ENCODE data around the gene IL1RAPL1. TPM values are rescaled to one million over a fixed set of nuclear protein-coding genes. Genes with fewer than 3 reads are reported as not detected.

Gene IL1RAPL1
- total RNA-seq, 1 donor from 2014 or later, result 3.6 TPM

DNA sequence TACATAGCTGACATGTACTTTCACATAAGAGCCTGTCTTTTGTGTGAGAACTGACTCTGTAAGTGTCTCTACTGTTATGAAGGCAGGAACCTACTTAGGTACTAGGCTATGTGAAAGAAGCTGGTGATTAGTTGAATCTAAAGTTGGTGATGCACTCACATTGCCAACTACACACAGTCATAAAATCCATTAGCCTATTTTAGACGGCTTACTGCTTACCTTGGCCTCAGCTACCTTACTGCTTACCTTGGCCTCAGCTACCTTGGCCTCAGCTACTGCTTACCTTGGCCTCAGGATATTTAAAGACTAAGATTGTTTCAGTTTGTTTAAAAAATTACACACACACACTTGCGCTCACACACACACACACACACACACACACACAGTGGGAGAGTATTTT is 549.7 kb downstream of the IL1RAPL1 start:
- Mint-ChIP-seq H3K9me3 (ENCODE audit: low read depth) (no peaks in the 10 kb centered on the region), H3K4me3 (ENCODE audit: low read depth) (no peak overlapping the region), H3K27ac (no peak overlapping the region), H3K36me3 (ENCODE audit: insufficient read depth) (no peaks in the 10 kb centered on the region), H3K27me3 (no peaks in the 10 kb centered on the region), H3K4me1 (ENCODE audit: low read depth) (peaks cover 1% of the 10 kb centered on the region)
- no peak for DNase-seq (ENCODE audit: low spot score, unreplicated experiment)
- TF ChIP-seq, protein P1, sequence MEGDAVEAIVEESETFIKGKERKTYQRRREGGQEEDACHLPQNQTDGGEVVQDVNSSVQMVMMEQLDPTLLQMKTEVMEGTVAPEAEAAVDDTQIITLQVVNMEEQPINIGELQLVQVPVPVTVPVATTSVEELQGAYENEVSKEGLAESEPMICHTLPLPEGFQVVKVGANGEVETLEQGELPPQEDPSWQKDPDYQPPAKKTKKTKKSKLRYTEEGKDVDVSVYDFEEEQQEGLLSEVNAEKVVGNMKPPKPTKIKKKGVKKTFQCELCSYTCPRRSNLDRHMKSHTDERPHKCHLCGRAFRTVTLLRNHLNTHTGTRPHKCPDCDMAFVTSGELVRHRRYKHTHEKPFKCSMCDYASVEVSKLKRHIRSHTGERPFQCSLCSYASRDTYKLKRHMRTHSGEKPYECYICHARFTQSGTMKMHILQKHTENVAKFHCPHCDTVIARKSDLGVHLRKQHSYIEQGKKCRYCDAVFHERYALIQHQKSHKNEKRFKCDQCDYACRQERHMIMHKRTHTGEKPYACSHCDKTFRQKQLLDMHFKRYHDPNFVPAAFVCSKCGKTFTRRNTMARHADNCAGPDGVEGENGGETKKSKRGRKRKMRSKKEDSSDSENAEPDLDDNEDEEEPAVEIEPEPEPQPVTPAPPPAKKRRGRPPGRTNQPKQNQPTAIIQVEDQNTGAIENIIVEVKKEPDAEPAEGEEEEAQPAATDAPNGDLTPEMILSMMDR (IDR thresholded peaks at IDR 0.05; ENCODE audit: unreplicated experiment), result no peak

DNA sequence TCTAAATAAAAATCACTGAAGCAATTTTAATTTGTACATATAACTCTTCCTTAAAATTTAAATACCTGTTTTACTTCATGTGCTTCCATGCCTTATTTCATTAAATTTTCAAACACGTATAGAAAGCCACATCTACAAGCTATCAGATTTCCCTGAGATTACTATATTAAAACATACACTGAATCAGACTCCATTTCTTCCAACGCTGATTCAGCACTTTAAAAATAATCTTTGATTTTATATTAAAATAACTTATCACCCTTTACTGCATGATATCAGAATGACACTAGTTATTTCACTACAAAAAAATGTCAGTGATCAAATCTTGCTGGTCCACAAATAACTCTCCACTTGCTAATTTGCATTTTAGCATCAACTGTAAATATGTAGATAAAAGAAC is 550.8 kb downstream of the IL1RAPL1 start:
- Mint-ChIP-seq H3K4me1 (ENCODE audit: low read depth) (peaks cover 1% of the 10 kb centered on the region), H3K27me3 (no peaks in the 10 kb centered on the region), H3K27ac (no peak overlapping the region), H3K4me3 (ENCODE audit: low read depth) (no peak overlapping the region), H3K9me3 (ENCODE audit: low read depth) (no peaks in the 10 kb centered on the region), H3K36me3 (ENCODE audit: insufficient read depth) (no peaks in the 10 kb centered on the region)
- TF ChIP-seq, protein P1 (IDR thresholded peaks at IDR 0.05; ENCODE audit: unreplicated experiment), result no peak
- no peak for DNase-seq (ENCODE audit: low spot score, unreplicated experiment)

DNA sequence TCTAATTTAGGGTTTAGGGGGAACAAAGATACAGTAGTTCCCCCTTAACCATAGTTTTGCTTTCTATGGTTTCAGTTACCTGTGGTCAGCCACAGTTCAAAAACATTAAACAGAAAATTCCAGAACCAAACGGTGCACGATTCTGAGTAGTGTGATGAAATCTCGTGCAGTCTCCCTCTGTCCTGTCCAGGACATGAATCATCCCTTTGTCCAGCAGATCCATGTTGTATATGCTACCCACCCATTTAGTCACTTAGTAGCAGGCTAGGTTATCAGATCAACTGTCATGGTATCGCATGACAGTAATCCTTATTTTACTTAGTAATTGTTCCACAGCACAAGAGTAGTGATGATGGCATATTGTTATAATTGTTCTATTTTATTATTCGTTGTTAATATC is 556.1 kb downstream of the IL1RAPL1 start:
- Mint-ChIP-seq H3K27me3 (no peaks in the 10 kb centered on the region), H3K27ac (no peak overlapping the region), H3K9me3 (ENCODE audit: low read depth) (peaks cover 4% of the 10 kb centered on the region)

DNA sequence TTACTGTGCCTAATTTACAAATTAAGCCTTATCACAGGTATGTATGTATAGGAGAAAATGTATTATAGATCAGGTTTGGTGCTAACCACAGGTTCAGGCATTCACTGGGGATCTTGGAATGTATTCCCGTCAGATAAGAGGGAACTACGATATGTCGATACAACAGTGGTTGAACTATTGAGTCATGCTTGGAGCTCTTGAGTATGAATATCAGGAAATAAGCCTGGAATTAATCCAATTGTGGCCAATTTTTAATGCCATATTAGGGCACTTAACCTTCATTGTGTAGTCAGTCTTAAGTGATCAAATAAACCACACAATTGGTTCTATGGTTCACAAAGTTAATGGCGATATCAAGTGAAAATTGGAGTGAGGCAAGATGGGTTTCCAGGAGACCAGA is 556.5 kb downstream of the IL1RAPL1 start:
- Mint-ChIP-seq H3K27me3 (no peaks in the 10 kb centered on the region), H3K9me3 (ENCODE audit: low read depth) (peaks cover 4% of the 10 kb centered on the region), H3K36me3 (ENCODE audit: insufficient read depth) (no peaks in the 10 kb centered on the region), H3K27ac (no peak overlapping the region), H3K4me3 (ENCODE audit: low read depth) (no peak overlapping the region), H3K4me1 (ENCODE audit: low read depth) (peaks cover 5% of the 10 kb centered on the region)
- TF ChIP-seq, protein P1 (IDR thresholded peaks at IDR 0.05; ENCODE audit: unreplicated experiment), result no peak
- no peak for DNase-seq (ENCODE audit: low spot score, unreplicated experiment)

More for the DNA sequence above, 556.1 kb downstream of the IL1RAPL1 start:
- H3K36me3 Mint-ChIP-seq (ENCODE audit: insufficient read depth), result no peaks in the 10 kb centered on the region
- no peak for DNase-seq (ENCODE audit: low spot score, unreplicated experiment)
- TF ChIP-seq, protein P1 (IDR thresholded peaks at IDR 0.05; ENCODE audit: unreplicated experiment), result no peak
- H3K4me1 Mint-ChIP-seq (ENCODE audit: low read depth), result peaks cover 3% of the 10 kb centered on the region
- no peak overlapping the region for H3K4me3 Mint-ChIP-seq (ENCODE audit: low read depth)

DNA sequence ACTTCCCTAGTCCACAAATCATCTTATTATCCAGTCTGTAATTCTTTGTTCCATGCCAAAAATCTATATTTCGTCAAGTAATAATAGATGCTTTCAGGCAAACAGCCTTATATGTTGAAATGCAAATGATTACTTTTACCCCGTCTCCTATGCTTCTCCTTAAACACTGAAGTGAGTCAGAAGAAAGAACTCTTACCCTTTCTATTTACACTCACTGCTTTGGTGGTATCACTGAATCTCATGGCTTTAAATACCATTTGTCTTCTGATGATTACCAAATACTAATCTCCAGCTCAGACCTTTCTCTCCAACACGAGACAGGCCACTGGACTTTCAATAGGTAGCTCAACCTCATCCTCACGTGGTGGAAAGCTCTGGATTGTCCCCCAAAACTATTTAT is 558.1 kb downstream of the IL1RAPL1 start:
- Mint-ChIP-seq H3K4me3 (ENCODE audit: low read depth) (no peak overlapping the region), H3K36me3 (ENCODE audit: insufficient read depth) (no peaks in the 10 kb centered on the region), H3K9me3 (ENCODE audit: low read depth) (peaks cover 4% of the 10 kb centered on the region), H3K27me3 (no peaks in the 10 kb centered on the region), H3K27ac (no peak overlapping the region), H3K4me1 (ENCODE audit: low read depth) (peaks cover 5% of the 10 kb centered on the region)
- TF ChIP-seq, protein P1 (IDR thresholded peaks at IDR 0.05; ENCODE audit: unreplicated experiment), result no peak
- DNase-seq (ENCODE audit: low spot score, unreplicated experiment), result no peak
